Measurements from ENCODE around the gene KCNQ1. TPM values are rescaled to one million over a fixed set of nuclear protein-coding genes. Genes with fewer than 3 reads are reported as not detected.
A peak's percentile ranks its signal among the peaks of the same experiment; 100 is the strongest.

Gene KCNQ1
- total and polyA plus RNA-seq, 8 donors = 7.1 to 37.7 (median 9.9) TPM

DNA sequence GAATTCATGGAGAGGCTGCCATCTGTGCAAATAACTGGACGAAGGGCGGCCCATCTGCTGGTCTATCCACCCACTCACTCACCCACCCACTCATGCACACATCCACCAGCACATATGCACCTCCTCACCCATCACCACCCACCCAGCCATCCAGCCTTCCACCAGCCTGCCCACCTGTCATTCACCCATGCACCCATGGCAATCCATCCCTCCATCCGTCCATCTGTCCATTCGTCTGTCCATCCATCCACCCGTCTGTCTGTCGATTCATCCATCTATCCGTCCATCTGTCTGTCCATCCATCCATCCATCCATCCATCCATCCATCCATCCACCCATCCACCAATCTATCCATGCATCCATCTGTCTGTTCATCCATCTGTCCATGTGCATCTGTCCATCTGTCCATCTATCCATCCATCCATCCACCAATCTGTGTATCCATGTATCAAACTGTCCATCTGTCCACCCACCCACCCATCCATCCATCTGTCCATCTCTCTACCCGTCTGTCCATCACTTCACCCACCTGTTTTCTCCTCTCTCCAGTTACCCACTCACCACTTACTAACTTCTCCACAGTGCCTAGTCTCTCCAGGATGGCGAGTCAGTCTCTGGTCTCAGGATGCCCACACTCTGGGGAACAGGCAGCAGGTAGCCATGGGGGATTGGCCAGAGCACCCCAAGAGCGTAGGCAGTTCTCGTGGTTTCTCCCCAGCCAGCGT, 9.4 kb upstream of the KCNQ1 start:
- ATAC-seq = no peak
- intact Hi-C loops (cut with DNase I) = no loop called here
- peak in 2 of 4 donors; percentile 24 to 27 for DNase-seq
- Histone ChIP-seq H3K4me3 (no peak overlapping the region), H3K4me1 (no peaks in the 10 kb centered on the region), H3K27me3 (peaks cover 0 to 6% of the 10 kb centered on the region in 2 donors), H3K27ac (no peak overlapping the region), H3K36me3 (no peaks in the 10 kb centered on the region), H3K9me3 (no peaks in the 10 kb centered on the region)
- TF ChIP-seq, protein P1, sequence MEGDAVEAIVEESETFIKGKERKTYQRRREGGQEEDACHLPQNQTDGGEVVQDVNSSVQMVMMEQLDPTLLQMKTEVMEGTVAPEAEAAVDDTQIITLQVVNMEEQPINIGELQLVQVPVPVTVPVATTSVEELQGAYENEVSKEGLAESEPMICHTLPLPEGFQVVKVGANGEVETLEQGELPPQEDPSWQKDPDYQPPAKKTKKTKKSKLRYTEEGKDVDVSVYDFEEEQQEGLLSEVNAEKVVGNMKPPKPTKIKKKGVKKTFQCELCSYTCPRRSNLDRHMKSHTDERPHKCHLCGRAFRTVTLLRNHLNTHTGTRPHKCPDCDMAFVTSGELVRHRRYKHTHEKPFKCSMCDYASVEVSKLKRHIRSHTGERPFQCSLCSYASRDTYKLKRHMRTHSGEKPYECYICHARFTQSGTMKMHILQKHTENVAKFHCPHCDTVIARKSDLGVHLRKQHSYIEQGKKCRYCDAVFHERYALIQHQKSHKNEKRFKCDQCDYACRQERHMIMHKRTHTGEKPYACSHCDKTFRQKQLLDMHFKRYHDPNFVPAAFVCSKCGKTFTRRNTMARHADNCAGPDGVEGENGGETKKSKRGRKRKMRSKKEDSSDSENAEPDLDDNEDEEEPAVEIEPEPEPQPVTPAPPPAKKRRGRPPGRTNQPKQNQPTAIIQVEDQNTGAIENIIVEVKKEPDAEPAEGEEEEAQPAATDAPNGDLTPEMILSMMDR (IDR thresholded peaks at IDR 0.05) = no peak

DNA sequence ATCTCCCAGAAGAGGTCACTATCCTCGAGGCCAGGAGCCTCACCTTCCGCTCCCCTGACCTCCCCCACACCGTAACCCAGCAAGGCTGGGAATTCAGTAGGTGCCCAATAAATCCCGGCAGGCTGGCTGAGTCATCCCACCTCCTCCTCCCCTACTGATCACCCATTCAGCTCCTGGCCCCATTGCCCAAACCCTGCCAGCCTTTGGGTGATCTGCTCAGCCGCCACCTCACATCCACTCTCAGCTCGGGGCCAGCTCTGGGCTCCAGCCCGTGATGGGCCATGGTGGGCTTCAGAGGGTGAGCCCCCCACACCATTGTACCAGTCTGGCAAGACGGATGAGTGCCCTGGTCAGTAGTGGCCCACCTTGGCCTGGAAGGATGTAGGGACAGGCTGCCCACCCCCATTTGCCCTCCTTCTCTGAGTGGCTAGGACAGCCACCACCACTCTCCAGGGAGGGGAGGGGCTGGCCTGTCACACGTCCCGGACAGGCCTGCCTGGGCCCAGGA, 8.7 kb upstream of the KCNQ1 start:
- Histone ChIP-seq H3K9me3 (no peaks in the 10 kb centered on the region), H3K4me3 (no peak overlapping the region), H3K27ac (no peak overlapping the region), H3K36me3 (no peaks in the 10 kb centered on the region), H3K4me1 (no peaks in the 10 kb centered on the region), H3K27me3 (peaks cover 0 to 6% of the 10 kb centered on the region in 2 donors)
- intact Hi-C loops (cut with DNase I) = no loop called here
- peak in 1 of 4 donors; percentile 60 for DNase-seq
- TF ChIP-seq, protein P1 (IDR thresholded peaks at IDR 0.05) = no peak
- no peak for ATAC-seq

DNA sequence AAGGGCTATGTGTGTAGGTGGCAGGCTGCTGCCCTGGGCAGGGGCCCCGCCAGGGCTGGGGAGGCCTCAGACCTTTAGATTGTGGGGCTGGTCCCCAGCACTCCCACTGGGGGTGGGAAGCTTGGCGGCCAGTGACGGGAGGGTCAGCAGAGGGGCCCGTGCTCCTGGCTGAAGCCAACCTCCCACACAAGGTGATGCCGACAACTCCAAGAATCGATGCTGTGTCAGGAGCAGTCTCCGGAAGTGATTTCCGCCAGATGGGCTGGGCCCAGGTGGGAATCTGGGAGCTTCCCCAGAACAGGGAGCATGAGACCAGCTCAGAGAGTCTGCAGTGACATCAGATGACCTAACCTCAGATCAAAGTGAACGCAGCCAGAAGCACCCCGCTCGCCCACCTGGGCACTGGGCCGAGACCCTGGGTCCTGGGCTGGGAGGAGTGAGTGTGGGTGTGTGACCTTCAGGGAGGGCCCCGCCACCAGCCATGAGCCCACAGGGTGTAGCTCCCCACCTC, 8.2 kb upstream of the KCNQ1 start:
- no peak overlapping the region for H3K27ac ChIP-seq
- intact Hi-C loops (cut with DNase I) = no loop called here
- DNase-seq = peak in 2 of 4 donors; percentile 27 to 60
- TF ChIP-seq, protein P1 (IDR thresholded peaks at IDR 0.05) = no peak
- peaks cover 0 to 6% of the 10 kb centered on the region in 2 donors for H3K27me3 ChIP-seq
- no peaks in the 10 kb centered on the region for H3K36me3 ChIP-seq
- H3K9me3 ChIP-seq = no peaks in the 10 kb centered on the region
- no peak for ATAC-seq
- no peaks in the 10 kb centered on the region for H3K4me1 ChIP-seq
- H3K4me3 ChIP-seq = no peak overlapping the region

DNA sequence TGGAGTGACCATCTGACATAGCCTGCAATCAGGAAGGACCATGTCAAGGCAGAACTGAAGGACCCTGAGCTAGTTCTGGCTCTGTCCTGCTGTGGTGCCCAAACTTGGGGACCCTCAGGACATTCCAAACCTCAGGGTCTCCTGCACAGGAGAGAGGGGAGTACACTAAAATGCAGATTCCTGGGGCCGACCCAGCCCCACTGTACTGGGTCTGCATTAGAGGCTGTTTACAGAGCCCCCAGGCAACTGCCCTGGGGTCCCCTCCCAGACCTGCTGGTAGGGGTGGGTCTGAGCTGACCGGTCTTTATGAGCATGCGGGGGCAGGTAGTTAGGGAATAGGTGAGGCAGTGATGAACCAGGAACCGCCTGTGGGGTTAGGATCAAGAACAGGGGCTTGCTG, 7.3 kb upstream of the KCNQ1 start:
- intact Hi-C loops (cut with DNase I) = no loop called here
- Histone ChIP-seq H3K4me3 (no peak overlapping the region), H3K27ac (no peak overlapping the region), H3K4me1 (no peaks in the 10 kb centered on the region), H3K36me3 (no peaks in the 10 kb centered on the region), H3K27me3 (peaks cover 0 to 6% of the 10 kb centered on the region in 2 donors), H3K9me3 (no peaks in the 10 kb centered on the region)
- ATAC-seq (no peak), DNase-seq (peak in 2 of 4 donors; percentile 19 to 26)
- TF ChIP-seq, protein P1 (IDR thresholded peaks at IDR 0.05) = no peak

DNA sequence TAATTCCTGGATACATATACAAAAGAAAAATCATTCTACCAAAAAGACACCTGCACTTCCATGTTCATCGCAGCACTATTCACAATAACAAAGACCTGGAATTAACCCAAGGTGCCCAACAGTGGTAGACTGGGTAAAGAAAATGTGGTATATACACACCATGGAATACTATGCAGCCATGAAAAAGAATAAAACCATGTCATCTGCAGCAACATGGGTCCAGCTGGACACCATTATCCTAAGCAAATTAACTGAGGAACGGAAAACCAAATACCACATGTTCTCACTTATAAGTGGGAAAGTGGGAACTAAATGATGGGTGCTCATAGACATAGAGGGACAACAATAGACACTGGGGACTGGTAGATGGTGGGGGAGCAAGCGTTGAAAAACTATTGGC, 5.0 kb upstream of the KCNQ1 start:
- peaks cover 0 to 25% of the 10 kb centered on the region in 2 donors for H3K27me3 ChIP-seq
- peaks cover 0 to 13% of the 10 kb centered on the region in 2 donors for H3K4me1 ChIP-seq
- H3K9me3 ChIP-seq = no peaks in the 10 kb centered on the region
- TF ChIP-seq, protein P1 (IDR thresholded peaks at IDR 0.05) = no peak
- no peak for DNase-seq
- ATAC-seq = no peak
- no peak overlapping the region for H3K4me3 ChIP-seq
- H3K36me3 ChIP-seq = no peaks in the 10 kb centered on the region
- H3K27ac ChIP-seq = no peak overlapping the region
- intact Hi-C loops (cut with DNase I) = no loop called here
